SIG-M5 (cell line): ENCODE measurements around the gene KANSL1.
"Not testable (repeated sequence)": the region's sequence is repeated elsewhere in the genome, so short reads cannot be mapped to it uniquely, and the experiment has no call there.

ENCODE experiments used
- DNase-seq: peaks from one replicate; lab custom pipeline; 2025; lab: John Stamatoyannopoulos, UW

KANSL1 gene

GRCh38 chr17:46013502-46014165, 179.6 kb downstream of the KANSL1 start:
- no peak for DNase-seq

- no peak for DNase-seq
Observed at GRCh38 chr17:46013127-46013501, 180.1 kb downstream of the KANSL1 start.

- DNase-seq = no peak
Observed at GRCh38 chr17:46012506-46013079, 180.6 kb downstream of the KANSL1 start.

- no peak for DNase-seq
Observed at GRCh38 chr17:46011711-46012505, 181.3 kb downstream of the KANSL1 start.

GRCh38 chr17:46010597-46011186, 182.5 kb downstream of the KANSL1 start:
- no peak for DNase-seq

GRCh38 chr17:46009681-46010596, 183.3 kb downstream of the KANSL1 start:
- DNase-seq = no peak

GRCh38 chr17:46008591-46008990, 184.6 kb downstream of the KANSL1 start:
- no peak for DNase-seq

GRCh38 chr17:46007461-46007965, 185.7 kb downstream of the KANSL1 start:
- DNase-seq = no peak

GRCh38 chr17:46006082-46006481, 187.1 kb downstream of the KANSL1 start:
- not testable (repeated sequence) for DNase-seq

GRCh38 chr17:46003907-46004748, 189.1 kb downstream of the KANSL1 start:
- DNase-seq = no peak

- no peak for DNase-seq
Observed at GRCh38 chr17:46002973-46003316, 190.3 kb downstream of the KANSL1 start.

- no peak for DNase-seq
Observed at GRCh38 chr17:46002311-46002972, 190.8 kb downstream of the KANSL1 start.

GRCh38 chr17:46001390-46002310, 191.6 kb downstream of the KANSL1 start:
- DNase-seq = no peak

- DNase-seq = no peak
Observed at GRCh38 chr17:46000757-46001156, 192.5 kb downstream of the KANSL1 start.

GRCh38 chr17:46000292-46000691, 192.9 kb downstream of the KANSL1 start:
- no peak for DNase-seq

GRCh38 chr17:45999900-46000290, 193.3 kb downstream of the KANSL1 start:
- DNase-seq = no peak

GRCh38 chr17:45998987-45999899, 194.0 kb downstream of the KANSL1 start, which contains the start of gene STH:
Gene STH (plus strand): TSS chr17:45999250. CDS start chr17:45999280, 30 bp downstream.
- DNase-seq = no peak

- no peak for DNase-seq
Observed at GRCh38 chr17:45997624-45998023, 195.6 kb downstream of the KANSL1 start.
